Hematopoietic multipotent progenitor cell treated with erythropoietin and hydrocortisone succinate and interleukin-3 and kit ligand, for 17 days (in vitro differentiated cells): Measurements from ENCODE around the gene SPR.

Source experiments
- DNase-seq: peaks from one replicate; pipeline ENCODE4 v3.0.0-alpha.2; 2015; ENCODE audit warnings: low spot score

Gene SPR

GRCh38 chr2:72915907-72916742 lies 28.9 kb downstream of the SPR start:
- no peak for DNase-seq

GRCh38 chr2:72916743-72917137 lies 29.5 kb downstream of the SPR start:
- no peak for DNase-seq

GRCh38 chr2:72917138-72917876 lies 30.1 kb downstream of the SPR start, which contains the start of gene EMX1:
Gene EMX1 (plus strand): TSS chr2:72917519. CDS start chr2:72917853, 334 bp downstream.
- no peak for DNase-seq

GRCh38 chr2:72917877-72918553 lies 30.8 kb downstream of the SPR start:
- no peak for DNase-seq

- DNase-seq = no peak
Observed at GRCh38 chr2:72919414-72920317, 32.5 kb downstream of the SPR start.

GRCh38 chr2:72920318-72921087 lies 33.3 kb downstream of the SPR start:
- no peak for DNase-seq

GRCh38 chr2:72921088-72921851 lies 34.1 kb downstream of the SPR start:
- DNase-seq = no peak

- no peak for DNase-seq
Observed at GRCh38 chr2:72921853-72922252, 34.6 kb downstream of the SPR start.

GRCh38 chr2:72923833-72924352 lies 36.7 kb downstream of the SPR start:
- DNase-seq = no peak

- DNase-seq = no peak
Observed at GRCh38 chr2:72924353-72925240, 37.4 kb downstream of the SPR start.

GRCh38 chr2:72925328-72925943 lies 38.2 kb downstream of the SPR start:
- DNase-seq = no peak

- DNase-seq = no peak
Observed at GRCh38 chr2:72926368-72926767, 39.2 kb downstream of the SPR start.

- no peak for DNase-seq
Observed at GRCh38 chr2:72926811-72927465, 39.7 kb downstream of the SPR start.

GRCh38 chr2:72927619-72928550 lies 40.7 kb downstream of the SPR start:
- DNase-seq = no peak

GRCh38 chr2:72929010-72929409 lies 41.8 kb downstream of the SPR start:
- no peak for DNase-seq

GRCh38 chr2:72931280-72931910 lies 44.2 kb downstream of the SPR start:
- DNase-seq = no peak
